HFF-Myc (cell line): ENCODE data around the gene STAT5A.
"Not testable (repeated sequence)": the region's sequence is repeated elsewhere in the genome, so short reads cannot be mapped to it uniquely, and the experiment has no call there.

Experiments used
- DNase-seq: peaks from one replicate; pipeline ENCODE4 v3.0.0-alpha.2; 2011; ENCODE audit warnings: low read depth; ENCODE audit errors: extremely low read depth
- H3K4me3 ChIP-seq: replicated peaks from 2 replicates; pipeline ENCODE4 v1.5.1; 2011; ENCODE audit warnings: low read depth, mild to moderate bottlenecking, control low read depth, low read length
- TF ChIP-seq, protein P1 (sequence below): IDR thresholded peaks from 2 replicates; pipeline ENCODE4 v1.5.1; 2012; ENCODE audit warnings: mild to moderate bottlenecking, low read depth, low read length, control low read depth; ENCODE audit errors: missing control alignments

The STAT5A gene

DNA sequence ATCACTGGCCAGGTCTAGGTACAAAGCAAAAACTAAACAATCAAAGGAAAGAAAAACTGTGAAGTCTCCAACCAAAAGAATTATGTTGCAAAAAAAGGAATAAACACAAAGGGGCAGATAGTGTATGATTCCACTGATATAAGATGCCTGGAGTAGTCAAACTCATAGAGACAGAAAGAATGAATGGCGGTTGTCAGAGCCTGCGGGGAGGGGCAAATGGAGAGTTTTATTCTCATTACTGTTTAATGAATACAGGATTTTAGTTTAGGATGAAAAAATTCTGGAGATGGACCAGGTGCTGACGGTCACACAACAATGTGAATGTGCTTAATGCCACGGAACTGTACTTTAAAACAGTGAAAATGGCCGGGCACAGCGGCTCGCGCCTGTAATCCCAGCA lies 32.9 kb upstream of the STAT5A start:
- TF ChIP-seq, protein P1, sequence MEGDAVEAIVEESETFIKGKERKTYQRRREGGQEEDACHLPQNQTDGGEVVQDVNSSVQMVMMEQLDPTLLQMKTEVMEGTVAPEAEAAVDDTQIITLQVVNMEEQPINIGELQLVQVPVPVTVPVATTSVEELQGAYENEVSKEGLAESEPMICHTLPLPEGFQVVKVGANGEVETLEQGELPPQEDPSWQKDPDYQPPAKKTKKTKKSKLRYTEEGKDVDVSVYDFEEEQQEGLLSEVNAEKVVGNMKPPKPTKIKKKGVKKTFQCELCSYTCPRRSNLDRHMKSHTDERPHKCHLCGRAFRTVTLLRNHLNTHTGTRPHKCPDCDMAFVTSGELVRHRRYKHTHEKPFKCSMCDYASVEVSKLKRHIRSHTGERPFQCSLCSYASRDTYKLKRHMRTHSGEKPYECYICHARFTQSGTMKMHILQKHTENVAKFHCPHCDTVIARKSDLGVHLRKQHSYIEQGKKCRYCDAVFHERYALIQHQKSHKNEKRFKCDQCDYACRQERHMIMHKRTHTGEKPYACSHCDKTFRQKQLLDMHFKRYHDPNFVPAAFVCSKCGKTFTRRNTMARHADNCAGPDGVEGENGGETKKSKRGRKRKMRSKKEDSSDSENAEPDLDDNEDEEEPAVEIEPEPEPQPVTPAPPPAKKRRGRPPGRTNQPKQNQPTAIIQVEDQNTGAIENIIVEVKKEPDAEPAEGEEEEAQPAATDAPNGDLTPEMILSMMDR, result no peak
- no peak for DNase-seq
- no peak overlapping the region for H3K4me3 ChIP-seq

DNA sequence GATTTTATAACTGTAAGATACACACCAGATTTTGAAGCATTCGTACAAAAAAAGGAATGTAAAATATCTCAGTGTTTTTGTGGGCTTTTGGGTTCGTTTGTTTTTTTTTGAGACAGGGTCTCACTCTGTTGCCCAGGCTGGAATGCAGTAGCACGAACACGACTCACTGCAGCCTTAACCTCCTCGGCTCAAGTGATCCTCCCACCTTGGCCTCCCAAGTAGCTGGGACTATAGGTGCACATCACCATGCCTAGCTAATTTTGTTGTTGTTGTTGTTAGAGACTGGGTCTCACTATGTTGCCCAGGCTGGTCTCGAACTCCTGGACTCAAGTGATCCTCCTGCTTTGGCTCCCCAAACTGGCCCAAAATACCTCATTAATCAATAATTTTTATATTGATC lies 28.0 kb upstream of the STAT5A start:
- no peak for DNase-seq
- no peak overlapping the region for H3K4me3 ChIP-seq
- TF ChIP-seq, protein P1, result no peak

DNA sequence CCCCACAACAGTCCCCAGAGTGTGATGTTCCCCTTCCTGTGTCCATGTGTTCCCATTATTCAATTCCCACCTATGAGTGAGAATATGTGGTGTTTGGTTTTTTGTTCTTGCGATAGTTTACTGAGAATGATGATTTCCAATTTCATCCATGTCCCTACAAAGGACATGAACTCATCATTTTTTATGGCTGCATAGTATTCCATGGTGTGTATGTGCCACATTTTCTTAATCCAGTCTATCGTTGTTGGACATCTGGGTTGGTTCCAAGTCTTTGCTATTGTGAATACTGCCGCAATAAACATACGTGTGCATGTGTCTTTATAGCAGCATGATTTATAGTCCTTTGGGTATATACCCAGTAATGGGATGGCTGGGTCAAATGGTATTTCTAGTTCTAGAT lies 23.9 kb upstream of the STAT5A start:
- not testable (repeated sequence) for H3K4me3 ChIP-seq

DNA sequence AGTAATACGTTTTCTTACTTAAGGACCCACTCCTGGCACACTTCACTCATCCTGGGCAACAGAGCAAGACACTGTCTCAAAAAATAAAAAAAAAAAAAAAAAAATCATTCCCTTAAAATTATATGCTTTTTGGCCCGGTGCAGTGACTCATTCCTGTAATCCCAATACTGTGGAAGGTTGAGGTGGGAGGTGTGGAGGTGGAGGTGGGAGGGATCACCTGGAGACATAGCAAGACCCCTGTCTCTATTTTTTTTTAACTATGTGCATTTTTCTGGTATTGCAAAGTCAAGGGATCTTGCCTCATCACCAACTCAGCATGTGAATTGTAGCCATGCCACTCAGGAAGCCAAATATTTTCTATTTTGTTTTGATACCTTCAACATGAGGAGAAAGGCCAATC lies 21.8 kb upstream of the STAT5A start:
- no peak for DNase-seq
- TF ChIP-seq, protein P1, result no peak

More for the DNA sequence above, 23.9 kb upstream of the STAT5A start:
- DNase-seq, result not testable (repeated sequence)

DNA sequence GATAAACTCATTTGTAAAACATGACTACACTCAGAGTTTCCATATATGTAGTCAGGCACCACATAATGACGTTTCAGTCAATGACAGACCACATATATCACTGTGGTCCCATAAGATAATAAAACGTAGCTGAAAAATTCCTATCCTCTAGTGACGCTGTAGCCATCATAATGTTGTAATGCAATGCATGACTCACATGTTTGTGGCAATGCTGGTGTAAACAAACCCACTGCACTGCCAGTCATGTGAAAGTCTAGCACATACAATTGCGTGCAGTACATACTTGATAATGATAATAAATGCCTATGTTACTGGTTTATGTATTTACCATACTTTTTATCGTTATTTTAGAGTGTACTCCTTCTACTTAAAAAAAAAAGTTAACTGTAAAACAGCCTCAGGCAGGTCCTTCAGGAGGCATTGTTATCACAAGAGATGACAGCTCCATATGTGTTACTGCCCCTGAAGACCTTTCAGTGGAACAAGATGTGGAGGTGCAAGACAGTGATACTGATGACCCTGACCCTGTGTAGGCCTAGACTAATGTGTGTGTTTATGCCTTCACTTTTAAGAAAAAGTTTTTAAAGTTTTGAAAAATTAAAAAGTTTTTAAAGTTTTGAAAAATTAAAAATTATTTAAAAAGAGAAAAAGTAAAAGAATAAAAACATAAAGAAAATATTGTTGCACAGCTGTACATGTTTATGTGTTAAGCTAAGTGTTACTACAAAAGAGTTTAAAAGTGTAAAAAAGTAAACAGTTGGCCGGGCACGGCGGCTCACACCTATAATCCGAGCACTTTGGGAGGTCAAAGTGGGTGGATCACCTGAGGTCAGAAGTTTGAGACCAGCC lies 21.2 kb upstream of the STAT5A start:
- peak; percentile 67 for DNase-seq
- no peak overlapping the region for H3K4me3 ChIP-seq
- TF ChIP-seq, protein P1, result no peak

More for the DNA sequence above, 21.8 kb upstream of the STAT5A start:
- no peak overlapping the region for H3K4me3 ChIP-seq

DNA sequence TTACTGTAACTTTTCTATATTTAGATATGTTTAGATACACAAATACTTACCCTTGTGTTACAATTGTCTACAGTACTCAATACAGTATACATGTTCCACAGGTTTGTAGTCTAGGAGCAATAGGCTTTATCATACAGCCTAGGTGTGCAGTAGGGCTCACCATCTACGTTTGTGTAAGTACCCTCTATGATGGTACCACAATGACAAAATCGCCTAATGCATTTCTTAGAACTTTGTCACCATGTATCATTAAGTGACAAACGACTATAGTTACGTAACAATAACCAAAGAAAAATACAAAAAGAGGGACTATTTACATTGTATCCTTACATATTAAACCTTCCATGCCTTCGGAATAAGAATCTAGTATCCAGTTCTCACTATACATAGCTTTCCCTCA lies 20.1 kb upstream of the STAT5A start:
- TF ChIP-seq, protein P1, result no peak
- H3K4me3 ChIP-seq, result no peak overlapping the region
- DNase-seq, result no peak

DNA sequence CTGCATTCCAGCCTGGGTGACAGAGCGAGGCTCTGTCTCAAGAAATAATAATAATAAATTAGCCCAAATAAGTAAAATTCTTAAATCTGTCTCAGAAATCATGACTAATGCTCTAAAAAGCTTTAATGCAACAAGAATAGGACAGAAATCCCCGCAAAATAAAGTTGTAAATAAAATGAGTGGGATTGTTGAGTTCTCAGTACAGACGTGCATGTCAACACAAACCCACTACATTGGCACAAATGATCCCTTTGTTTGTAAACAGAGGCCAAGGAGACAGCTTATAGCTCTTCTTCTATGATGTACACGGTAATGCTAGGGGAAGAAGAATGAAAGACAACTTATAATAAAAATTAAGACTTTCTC lies 18.1 kb upstream of the STAT5A start:
- no peak for DNase-seq
- H3K4me3 ChIP-seq, result no peak overlapping the region
- TF ChIP-seq, protein P1, result no peak
